CD4-positive, CD25-positive, alpha-beta regulatory T cell (primary cell): ENCODE measurements around the gene PLK3. TPM values are rescaled to one million over a fixed set of nuclear protein-coding genes. Genes with fewer than 3 reads are reported as not detected.
A peak's percentile ranks its signal among the peaks of the same experiment; 100 is the strongest.
"Not testable (repeated sequence)": the region's sequence is repeated elsewhere in the genome, so short reads cannot be mapped to it uniquely, and the experiment has no call there.

Source experiments
- ATAC-seq, 2 donors: fragments of 150-1000 bp; cut with Tn5 transposase; one replicate each; pipeline ENCODE4 v1.10.0; 2021; ENCODE audit warnings: low read depth in 2 of 2, moderate number of reproducible peaks in 2 of 2, moderate library complexity in 1 of 2
- DNase-seq, 3 donors: peaks; one replicate each; pipeline versions ENCODE4 v3.0.0 to v3.0.0-alpha.2; 2012 to 2022; ENCODE audit warnings: mixed read lengths in 1 of 3
- H3K27ac ChIP-seq: one replicate; pipeline ENCODE4 v1.7.0; 2013; ENCODE audit warnings: mild to moderate bottlenecking, low read length; ENCODE audit not compliant: insufficient read depth, poor library complexity, severe bottlenecking
- H3K27me3 ChIP-seq: one replicate; pipeline ENCODE4 v1.7.0; 2013; ENCODE audit warnings: low read length; ENCODE audit not compliant: control insufficient read depth, insufficient read depth
- H3K36me3 ChIP-seq: one replicate; pipeline ENCODE4 v1.7.0; 2013; ENCODE audit warnings: mild to moderate bottlenecking, low read length, moderate library complexity; ENCODE audit not compliant: control insufficient read depth, insufficient read depth
- H3K4me1 ChIP-seq: 2 replicates; pipeline ENCODE4 v1.7.0; 2013; ENCODE audit warnings: mild to moderate bottlenecking, low read length; ENCODE audit not compliant: insufficient read depth, control insufficient read depth, poor library complexity, severe bottlenecking
- H3K4me3 ChIP-seq: one replicate; pipeline ENCODE4 v1.7.0; 2013; ENCODE audit warnings: low read depth, mild to moderate bottlenecking, low read length, moderate library complexity
- H3K9me3 ChIP-seq, 2 experiments: 1 replicate in 1 of 2; 2 replicates in 1 of 2; pipeline ENCODE4 v1.7.0; 2013; ENCODE audit warnings: low read length in 2 of 2, mild to moderate bottlenecking in 1 of 2, moderate library complexity in 1 of 2; ENCODE audit not compliant: control insufficient read depth in 2 of 2
- H3K27ac Mint-ChIP-seq, 3 donors: one replicate each; pipeline ENCODE4 v1.8.0; 2020 to 2022; ENCODE audit warnings: mild to moderate bottlenecking in 3 of 3, mixed read lengths in 3 of 3, moderate library complexity in 2 of 3
- H3K27me3 Mint-ChIP-seq: one replicate; pipeline ENCODE4 v1.8.0; 2022; ENCODE audit warnings: mild to moderate bottlenecking, mixed read lengths
- H3K36me3 Mint-ChIP-seq: one replicate; pipeline ENCODE4 v1.8.0; 2020; ENCODE audit warnings: mixed read lengths
- H3K4me1 Mint-ChIP-seq, 4 donors: one replicate each; pipeline ENCODE4 v1.8.0; 2020 to 2022; ENCODE audit warnings: mixed read lengths in 4 of 4, mild to moderate bottlenecking in 1 of 4
- H3K4me3 Mint-ChIP-seq, 4 donors: one replicate each; pipeline ENCODE4 v1.8.0; 2020 to 2022; ENCODE audit warnings: mild to moderate bottlenecking in 4 of 4, mixed read lengths in 4 of 4, moderate library complexity in 3 of 4
- H3K9me3 Mint-ChIP-seq, 7 donors: one replicate each; pipeline ENCODE4 v1.8.0; 2020 to 2022; ENCODE audit warnings: mixed read lengths in 7 of 7, mild to moderate bottlenecking in 3 of 7, moderate library complexity in 2 of 7
- polyA plus RNA-seq, 4 donors: library from polyadenylated mRNA; unstranded; fragments of 300-500 nt; fragmentation: Illumina TruSeq; gene quantifications; one replicate each; pipeline ENCODE4 v1.2.3, GENCODE V29; 2021
- total RNA-seq: library from RNA; stranded (reverse); gene quantifications from one replicate; pipeline ENCODE4 v1.2.3, GENCODE V29; 2022

PLK3 gene
- total and polyA plus RNA-seq, 5 donors from 2014 or later: 28.2 to 539 (median 44.4) TPM

GRCh38 chr1:44808938-44809917, 9.1 kb downstream of the PLK3 start:
- Histone ChIP-seq H3K4me1 (peaks cover 85% of the 10 kb centered on the region), H3K4me3 (peak overlapping the region; percentile 38)

GRCh38 chr1:44810101-44810761, 10.1 kb downstream of the PLK3 start:
- no peaks in the 10 kb centered on the region for H3K27me3 ChIP-seq
- peaks cover 6 to 85% (median 46%) of the 10 kb centered on the region in 4 donors for H3K4me1 Mint-ChIP-seq
- H3K4me3 ChIP-seq: peak overlapping the region; percentile 48
- H3K9me3 Mint-ChIP-seq: peaks cover 0 to 2% (median 0%) of the 10 kb centered on the region in 7 donors
- DNase-seq (peak in 2 of 3 donors; percentile 21 to 43), ATAC-seq (no peak)
- peaks cover 7% of the 10 kb centered on the region for H3K27me3 Mint-ChIP-seq
- H3K4me3 Mint-ChIP-seq: peak overlapping the region; percentile 80 to 95 (median 87)
- H3K27ac Mint-ChIP-seq: peak overlapping the region; percentile 99 to 100 (median 99)
- no peaks in the 10 kb centered on the region for H3K9me3 ChIP-seq
- H3K36me3 ChIP-seq: peaks cover 19% of the 10 kb centered on the region
- H3K27ac ChIP-seq: peak overlapping the region; percentile 97
- H3K36me3 Mint-ChIP-seq: peaks cover 16% of the 10 kb centered on the region
- peaks cover 84% of the 10 kb centered on the region for H3K4me1 ChIP-seq

More at GRCh38 chr1:44808938-44809917, 9.1 kb downstream of the PLK3 start:
- H3K27me3 ChIP-seq: no peaks in the 10 kb centered on the region
- H3K4me1 Mint-ChIP-seq: peaks cover 6 to 86% (median 40%) of the 10 kb centered on the region in 4 donors
- DNase-seq (peak; percentile 82 to 98 (median 91)), ATAC-seq (peak; percentile 72 to 76)
- H3K9me3 ChIP-seq: no peaks in the 10 kb centered on the region
- H3K36me3 Mint-ChIP-seq: peaks cover 18% of the 10 kb centered on the region
- H3K36me3 ChIP-seq: peaks cover 27% of the 10 kb centered on the region
- H3K27me3 Mint-ChIP-seq: peaks cover 7% of the 10 kb centered on the region
- peak overlapping the region; percentile 97 for H3K27ac ChIP-seq
- peak overlapping the region; percentile 85 to 95 (median 90) for H3K4me3 Mint-ChIP-seq
- peak overlapping the region; percentile 99 to 100 (median 99) for H3K27ac Mint-ChIP-seq
- peaks cover 0 to 1% (median 0%) of the 10 kb centered on the region in 7 donors for H3K9me3 Mint-ChIP-seq

GRCh38 chr1:44810762-44811105, 10.6 kb downstream of the PLK3 start:
- Histone ChIP-seq H3K4me1 (peaks cover 84% of the 10 kb centered on the region), H3K4me3 (peak overlapping the region; percentile 48), H3K36me3 (peaks cover 14% of the 10 kb centered on the region), H3K27ac (peak overlapping the region; percentile 97)
- ATAC-seq, H3K27me3 Mint-ChIP-seq, H3K9me3 ChIP-seq, H3K9me3 Mint-ChIP-seq, H3K27me3 ChIP-seq: not testable (repeated sequence)
- peak overlapping the region; percentile 66 to 95 (median 74) for H3K4me3 Mint-ChIP-seq
- peak overlapping the region; percentile 99 to 100 (median 99) for H3K27ac Mint-ChIP-seq
- peaks cover 14% of the 10 kb centered on the region for H3K36me3 Mint-ChIP-seq
- peak in 1 of 3 donors; percentile 11 for DNase-seq
- peaks cover 6 to 85% (median 49%) of the 10 kb centered on the region in 4 donors for H3K4me1 Mint-ChIP-seq

- peak overlapping the region; percentile 99 to 100 (median 99) for H3K27ac Mint-ChIP-seq
- peak overlapping the region; percentile 97 for H3K27ac ChIP-seq
Measured at GRCh38 chr1:44811234-44811633, 11.1 kb downstream of the PLK3 start.

GRCh38 chr1:44812822-44813543, 12.8 kb downstream of the PLK3 start:
- H3K27ac Mint-ChIP-seq: peak overlapping the region in 2 of 3 donors; percentile 99 to 100
- H3K4me1 Mint-ChIP-seq: peaks cover 14 to 74% (median 50%) of the 10 kb centered on the region in 4 donors
- H3K27ac ChIP-seq: peak overlapping the region; percentile 74

More at GRCh38 chr1:44811234-44811633, 11.1 kb downstream of the PLK3 start:
- no peak overlapping the region for H3K4me3 ChIP-seq
- peak overlapping the region; percentile 75 to 95 (median 78) for H3K4me3 Mint-ChIP-seq
- DNase-seq (no peak), ATAC-seq (no peak)
- no peaks in the 10 kb centered on the region for H3K27me3 ChIP-seq
- H3K36me3 ChIP-seq: peaks cover 9% of the 10 kb centered on the region
- no peaks in the 10 kb centered on the region for H3K9me3 ChIP-seq
- peaks cover 7% of the 10 kb centered on the region for H3K27me3 Mint-ChIP-seq
- peaks cover 0 to 3% (median 0%) of the 10 kb centered on the region in 7 donors for H3K9me3 Mint-ChIP-seq
- peaks cover 80% of the 10 kb centered on the region for H3K4me1 ChIP-seq
- peaks cover 14% of the 10 kb centered on the region for H3K36me3 Mint-ChIP-seq
- peaks cover 6 to 84% (median 49%) of the 10 kb centered on the region in 4 donors for H3K4me1 Mint-ChIP-seq

GRCh38 chr1:44815926-44816325, 15.7 kb downstream of the PLK3 start:
- H3K36me3 ChIP-seq, H3K4me3 ChIP-seq, H3K9me3 ChIP-seq, H3K27ac Mint-ChIP-seq, H3K27me3 ChIP-seq, DNase-seq, ATAC-seq, H3K9me3 Mint-ChIP-seq, H3K27me3 Mint-ChIP-seq, H3K36me3 Mint-ChIP-seq, H3K27ac ChIP-seq: not testable (repeated sequence)
- Mint-ChIP-seq H3K4me3 (peak overlapping the region in 1 of 4 donors; percentile 47), H3K4me1 (peaks cover 17 to 72% (median 48%) of the 10 kb centered on the region in 4 donors)
- H3K4me1 ChIP-seq: peaks cover 51% of the 10 kb centered on the region

More at GRCh38 chr1:44812822-44813543, 12.8 kb downstream of the PLK3 start:
- ATAC-seq (no peak), DNase-seq (no peak)
- H3K9me3 Mint-ChIP-seq: peaks cover 0 to 5% (median 0%) of the 10 kb centered on the region in 7 donors
- Histone ChIP-seq H3K27me3 (no peaks in the 10 kb centered on the region), H3K4me1 (peaks cover 63% of the 10 kb centered on the region), H3K4me3 (no peak overlapping the region), H3K36me3 (no peaks in the 10 kb centered on the region), H3K9me3 (no peaks in the 10 kb centered on the region)
- peaks cover 7% of the 10 kb centered on the region for H3K27me3 Mint-ChIP-seq
- peaks cover 4% of the 10 kb centered on the region for H3K36me3 Mint-ChIP-seq
- peak overlapping the region in 3 of 4 donors; percentile 88 to 95 (median 90) for H3K4me3 Mint-ChIP-seq

- no peak overlapping the region for H3K4me3 ChIP-seq
- Mint-ChIP-seq H3K27me3 (no peaks in the 10 kb centered on the region), H3K4me3 (peak overlapping the region; percentile 21 to 92 (median 76)), H3K4me1 (peaks cover 21 to 67% (median 41%) of the 10 kb centered on the region in 4 donors), H3K27ac (peak overlapping the region in 2 of 3 donors; percentile 96 to 100), H3K36me3 (no peaks in the 10 kb centered on the region), H3K9me3 (peaks cover 0 to 5% (median 0%) of the 10 kb centered on the region in 7 donors)
- ATAC-seq: no peak
- peaks cover 38% of the 10 kb centered on the region for H3K4me1 ChIP-seq
- no peaks in the 10 kb centered on the region for H3K9me3 ChIP-seq
- H3K27me3 ChIP-seq: no peaks in the 10 kb centered on the region
- no peak overlapping the region for H3K27ac ChIP-seq
- H3K36me3 ChIP-seq: no peaks in the 10 kb centered on the region
- no peak for DNase-seq
Measured at GRCh38 chr1:44817307-44817706, 17.1 kb downstream of the PLK3 start.
